ENCODE measurements around the gene CREB1.

- no peak for TF ChIP-seq CTCF (IDR thresholded peaks at IDR 0.05)
- TF ChIP-seq POLR2A (IDR thresholded peaks at IDR 0.05), result no peak
These were observed 94.6 kb downstream of the CREB1 start for GRCh38 chr2:207624185-207625013.

Measured in thyroid gland (tissue), 4 donors.